KG1 (cell line): ENCODE results near the gene EVC2.

ENCODE experiments used
- DNase-seq: peaks from one replicate; lab custom pipeline; 2025; lab: John Stamatoyannopoulos, UW

EVC2 gene

GRCh38 chr4:5562476-5562875 is 145.9 kb downstream of the EVC2 start:
- DNase-seq, result no peak

GRCh38 chr4:5561286-5561685 is 147.1 kb downstream of the EVC2 start:
- no peak for DNase-seq

DNA sequence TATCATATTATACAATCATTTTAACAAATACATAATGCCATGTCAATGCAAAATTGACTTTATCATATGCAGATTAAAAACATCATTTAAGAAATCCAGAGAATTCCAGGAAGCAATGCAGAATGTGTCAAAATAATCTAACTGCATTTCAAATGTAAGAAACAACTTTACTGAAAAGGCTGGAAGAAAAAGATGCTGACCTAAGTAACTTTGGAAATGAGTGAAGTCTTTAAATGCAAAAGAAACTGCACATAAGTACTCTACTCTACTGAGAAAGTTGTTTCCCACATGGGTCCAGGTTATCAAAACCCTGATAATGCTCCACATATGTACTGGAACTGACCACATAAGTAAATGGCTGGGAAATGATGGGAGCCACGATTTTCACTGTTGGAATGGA is 149.9 kb downstream of the EVC2 start:
- no peak for DNase-seq

DNA sequence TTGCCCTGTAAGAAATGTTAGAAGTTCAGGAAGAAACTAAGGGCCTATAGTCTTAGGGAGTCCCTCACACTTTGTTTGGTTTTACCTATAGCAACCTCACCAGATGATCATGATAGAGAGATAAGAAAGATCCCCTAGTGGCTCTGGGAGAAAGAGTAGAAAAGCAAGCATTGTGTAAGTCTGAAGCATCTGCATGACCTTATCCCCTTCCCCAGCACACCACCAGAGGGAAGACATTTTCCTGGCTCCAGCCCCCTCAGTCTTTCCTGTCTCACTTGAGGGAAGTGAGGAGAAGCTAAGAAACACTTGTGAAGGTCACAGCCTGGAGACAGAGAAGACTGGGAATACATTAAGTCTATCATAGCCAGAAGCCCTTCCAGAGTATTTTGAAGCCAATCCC is 154.0 kb downstream of the EVC2 start:
- no peak for DNase-seq

- no peak for DNase-seq
These were observed 154.6 kb downstream of the EVC2 start for GRCh38 chr4:5553801-5554200.

- DNase-seq, result no peak
These were observed 155.9 kb downstream of the EVC2 start for GRCh38 chr4:5552451-5552850.

DNA sequence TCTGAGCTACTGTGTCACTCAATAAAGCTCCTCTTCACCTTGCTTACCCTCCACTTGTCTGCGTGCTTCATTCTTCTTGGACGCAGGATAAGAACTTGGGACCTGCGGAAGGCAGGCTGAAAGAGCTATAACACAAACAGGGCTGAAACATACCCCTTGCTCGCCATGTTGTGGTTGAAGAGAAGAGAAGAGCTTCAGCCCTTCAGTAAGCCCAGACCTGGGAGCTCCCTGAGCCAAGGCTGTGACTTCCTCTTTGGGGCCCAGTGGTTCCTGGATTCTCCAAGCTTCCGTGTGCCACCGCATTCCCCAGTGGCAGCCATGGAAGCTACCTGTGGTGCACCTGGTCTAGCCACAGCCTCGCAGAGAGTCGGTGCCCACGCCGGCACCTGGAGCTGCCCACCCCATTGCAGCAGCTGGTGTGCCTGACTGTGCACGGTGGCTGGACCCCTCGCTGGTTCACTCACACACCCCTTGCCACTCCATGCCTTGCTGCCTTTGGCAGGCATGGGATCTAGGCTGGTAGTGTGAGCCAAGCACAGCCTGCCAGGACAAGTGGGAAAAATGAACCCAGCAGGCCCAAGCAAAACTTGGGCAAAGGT is 160.6 kb downstream of the EVC2 start:
- DNase-seq, result no peak

- no peak for DNase-seq
These were observed 163.1 kb downstream of the EVC2 start for GRCh38 chr4:5545271-5545670.

DNA sequence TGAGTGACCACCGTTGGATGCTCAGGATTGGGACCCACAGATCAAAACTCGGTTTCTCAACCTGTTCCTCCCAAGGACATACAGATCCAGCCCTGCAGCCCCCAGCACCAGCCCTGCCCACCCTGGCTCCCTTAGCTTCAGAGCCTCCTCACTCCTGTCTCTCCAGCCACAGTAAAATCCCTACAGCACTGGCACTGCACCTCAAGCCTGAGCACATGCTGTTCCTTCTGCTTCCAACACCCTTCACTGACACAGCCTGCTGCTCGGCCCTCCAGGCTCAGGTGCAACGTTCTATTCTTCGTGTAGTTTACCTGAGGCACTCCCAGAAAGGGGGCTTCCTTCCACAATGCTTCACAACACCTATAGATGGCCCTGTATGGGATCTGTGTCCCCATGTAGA is 163.6 kb downstream of the EVC2 start:
- DNase-seq, result no peak

- DNase-seq, result no peak
These were observed 164.7 kb downstream of the EVC2 start for GRCh38 chr4:5543681-5544080.

GRCh38 chr4:5541169-5541568 is 167.2 kb downstream of the EVC2 start:
- no peak for DNase-seq

GRCh38 chr4:5539584-5539983 is 168.8 kb downstream of the EVC2 start:
- DNase-seq, result no peak

GRCh38 chr4:5532100-5532499 is 176.3 kb downstream of the EVC2 start:
- no peak for DNase-seq

DNA sequence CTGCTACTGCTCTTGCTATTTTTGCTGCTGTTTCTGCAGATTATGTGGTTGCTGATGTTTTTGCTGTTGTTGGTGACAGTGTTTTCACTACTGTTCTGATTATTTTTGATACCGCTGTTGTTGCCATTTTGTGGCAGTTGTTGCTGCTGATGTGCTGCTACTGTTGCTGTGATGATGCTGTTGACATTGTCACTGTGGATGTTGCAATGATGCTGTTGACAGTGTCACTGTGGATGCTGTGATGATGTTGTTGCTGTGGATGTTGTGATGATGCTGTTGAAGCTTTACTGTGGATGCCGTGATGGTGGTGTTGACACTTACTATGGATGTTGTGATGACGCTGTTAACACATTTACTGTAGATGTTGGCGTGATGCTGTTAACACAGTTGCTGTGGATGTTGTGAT is 180.3 kb downstream of the EVC2 start:
- no peak for DNase-seq

DNA sequence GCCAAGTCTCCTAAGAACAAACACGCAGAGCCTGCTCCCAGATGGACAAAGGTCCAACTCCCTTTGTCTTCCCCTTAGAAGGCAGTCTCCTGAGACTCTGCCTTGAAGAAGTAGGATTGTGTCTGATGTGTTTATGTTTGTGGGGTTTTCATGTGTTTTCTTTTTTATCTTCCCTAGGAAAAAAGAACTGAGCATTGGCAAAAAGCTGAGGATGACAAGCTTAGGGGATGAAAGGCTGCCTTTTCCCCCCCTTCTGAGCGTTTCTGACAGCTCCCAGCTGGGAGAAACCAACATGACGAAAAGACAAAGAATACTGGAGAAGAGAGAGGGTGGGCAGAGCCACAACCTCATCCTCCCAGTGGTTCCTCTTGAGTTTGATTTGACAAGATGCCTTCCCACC is 181.1 kb downstream of the EVC2 start:
- DNase-seq, result no peak

DNA sequence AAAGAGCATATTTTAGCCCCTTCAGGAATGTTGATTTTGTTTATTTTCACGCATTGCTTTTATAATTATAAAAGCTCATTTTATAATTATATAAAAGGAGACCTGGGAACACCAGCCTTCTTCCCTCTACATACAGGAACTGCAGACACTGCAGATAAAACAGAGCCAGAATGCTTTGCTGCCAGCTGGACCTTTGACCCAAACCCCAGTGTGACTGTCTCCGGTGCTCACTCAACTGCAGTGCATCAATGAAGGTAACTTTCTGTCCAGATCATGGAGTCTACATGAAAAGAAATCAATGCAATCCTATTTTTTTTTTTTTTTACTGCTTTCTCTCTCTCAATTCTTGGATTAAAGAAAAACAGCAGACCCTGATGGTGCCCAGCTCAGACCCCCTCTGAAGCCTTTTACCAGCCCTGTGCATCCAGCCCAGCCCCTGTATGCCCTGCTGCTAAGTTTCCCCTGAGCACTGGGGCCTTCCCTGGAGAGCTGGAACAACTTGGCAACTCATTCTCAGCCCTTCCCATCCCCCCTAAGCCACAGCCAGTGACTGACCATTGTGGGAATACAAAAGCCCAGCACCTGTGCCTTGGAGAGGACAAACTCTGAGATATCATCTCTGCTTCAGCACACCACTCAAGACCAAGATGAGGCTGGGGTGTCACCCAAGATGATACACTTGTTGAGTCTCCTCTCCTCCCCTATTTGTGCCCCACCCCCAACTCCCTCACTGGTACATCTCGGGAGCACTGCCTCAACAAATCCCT is 182.1 kb downstream of the EVC2 start:
- DNase-seq, result no peak

DNA sequence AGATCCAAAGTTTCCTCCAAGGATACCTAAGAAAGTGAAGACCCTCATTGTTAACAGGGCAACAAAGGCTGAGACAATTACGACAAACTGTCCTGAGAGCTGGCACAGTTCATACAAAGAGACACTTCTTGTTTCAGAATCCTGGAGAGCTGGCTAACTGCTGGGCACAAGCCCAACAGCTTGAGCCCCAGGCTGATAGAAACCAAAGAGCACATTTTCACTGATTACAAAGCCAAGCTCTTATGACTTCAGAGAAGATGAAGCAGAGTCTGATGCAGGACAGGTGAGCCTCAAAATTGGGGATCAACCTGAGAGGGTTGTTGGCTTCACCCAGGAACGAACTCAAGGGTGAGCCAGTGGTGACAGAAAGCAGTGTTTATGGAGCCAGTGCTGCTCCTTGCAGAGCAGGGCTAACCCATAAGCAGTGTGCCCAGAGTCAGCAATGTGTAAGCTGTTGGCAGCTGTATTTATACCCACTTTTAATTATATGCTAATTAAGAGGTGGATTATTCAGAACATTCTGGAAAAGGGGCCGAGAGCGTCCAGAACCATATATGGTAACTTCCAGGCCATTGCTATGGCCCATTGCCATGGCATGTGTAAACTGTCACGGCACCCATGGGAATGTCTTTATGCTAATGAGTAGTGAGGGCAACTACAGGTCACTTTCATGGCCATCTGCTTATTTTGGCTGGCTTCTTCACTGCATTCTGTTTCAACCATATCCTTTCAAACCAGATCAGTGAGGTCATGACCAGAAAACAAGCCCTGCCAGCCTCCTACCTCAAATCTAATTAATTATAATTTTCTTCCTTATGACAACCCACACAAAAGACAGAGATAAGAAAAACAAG is 183.7 kb downstream of the EVC2 start:
- DNase-seq, result no peak

- DNase-seq, result no peak
These were observed 191.0 kb downstream of the EVC2 start for GRCh38 chr4:5517372-5517771.

- no peak for DNase-seq
These were observed 192.7 kb downstream of the EVC2 start for GRCh38 chr4:5515646-5516045.
